ENCODE measurements around the gene TRIP11.
"Not testable (repeated sequence)": the region's sequence is repeated elsewhere in the genome, so short reads cannot be mapped to it uniquely, and the experiment has no call there.

The TRIP11 gene

GRCh38 chr14:92039719-92040430 is at the start of gene TRIP11:
Gene TRIP11 (minus strand): TSS chr14:92040059. CDS start chr14:92039685, 374 bp downstream.
- no peak for TF ChIP-seq CTCF (IDR thresholded peaks at IDR 0.05; ENCODE audit: low read depth, low read length)
- peak; percentile 94 to 95 for DNase-seq (ENCODE audit: low read depth in 2 of 2)
- peak within 1 kb of the TSS; percentile 87 to 92 for H3K4me3 ChIP-seq (replicated peaks in 1 of 2; ENCODE audit: low read depth in 2 of 2, low read length in 2 of 2)

DNA sequence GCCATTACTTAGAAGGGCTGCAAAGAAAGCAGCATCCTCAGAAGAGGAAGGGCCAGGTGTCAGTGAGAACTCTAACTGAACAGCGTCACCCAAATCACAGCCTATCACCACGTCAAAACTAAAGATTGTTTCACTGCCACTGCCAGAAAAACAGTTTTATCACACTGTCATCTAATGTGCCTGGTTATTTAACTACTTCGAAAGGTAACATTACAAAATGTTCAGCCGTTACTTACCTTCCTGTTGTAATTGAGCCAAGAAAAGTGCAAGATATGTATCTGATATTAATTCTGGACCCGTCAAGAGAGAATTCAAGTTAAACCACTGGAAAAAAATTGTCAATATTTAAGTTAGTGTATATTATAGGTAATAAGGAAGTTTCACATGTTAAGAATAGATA is 48.6 kb upstream of the TRIP11 start:
- DNase-seq (ENCODE audit: low read depth in 2 of 2), result no peak
- TF ChIP-seq CTCF (IDR thresholded peaks at IDR 0.05; ENCODE audit: low read depth, low read length), result no peak
- H3K4me3 ChIP-seq (replicated peaks in 1 of 2; ENCODE audit: low read depth in 2 of 2, low read length in 2 of 2), result no peak overlapping the region

DNA sequence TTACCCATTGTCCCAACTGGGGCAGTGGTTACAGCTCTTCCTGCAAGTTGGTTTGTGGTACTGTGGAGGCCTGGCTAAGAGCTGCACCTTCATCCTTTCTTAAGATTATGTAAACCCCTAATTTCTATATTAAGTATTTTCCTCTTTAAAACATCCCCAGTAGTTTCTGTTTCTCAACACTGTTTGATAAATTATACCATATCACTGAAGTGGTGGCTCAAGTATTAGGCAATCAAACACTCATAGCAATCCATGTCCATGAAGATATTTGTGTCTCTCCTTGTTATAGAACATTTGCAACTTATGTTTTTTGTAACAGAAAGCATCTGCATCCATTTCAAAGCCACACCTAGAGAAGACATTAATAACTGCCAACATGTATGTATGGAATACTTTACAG is 34.7 kb upstream of the TRIP11 start:
- no peak overlapping the region for H3K4me3 ChIP-seq (replicated peaks in 1 of 2; ENCODE audit: low read depth in 2 of 2, low read length in 2 of 2)
- DNase-seq (ENCODE audit: low read depth in 2 of 2), result peak in 1 of 2 donors; percentile 5
- no peak for TF ChIP-seq CTCF (IDR thresholded peaks at IDR 0.05; ENCODE audit: low read depth, low read length)

- no peak for DNase-seq (ENCODE audit: low read depth in 2 of 2)
- no peak overlapping the region for H3K4me3 ChIP-seq (replicated peaks in 1 of 2; ENCODE audit: low read depth in 2 of 2, low read length in 2 of 2)
- no peak for TF ChIP-seq CTCF (IDR thresholded peaks at IDR 0.05; ENCODE audit: low read depth, low read length)
These were observed 18.4 kb upstream of the TRIP11 start for GRCh38 chr14:92058006-92058917.

- no peak for TF ChIP-seq CTCF (IDR thresholded peaks at IDR 0.05; ENCODE audit: low read depth, low read length)
- no peak overlapping the region for H3K4me3 ChIP-seq (replicated peaks in 1 of 2; ENCODE audit: low read depth in 2 of 2, low read length in 2 of 2)
- no peak for DNase-seq (ENCODE audit: low read depth in 2 of 2)
These were observed 9.9 kb upstream of the TRIP11 start for GRCh38 chr14:92049781-92050180.

DNA sequence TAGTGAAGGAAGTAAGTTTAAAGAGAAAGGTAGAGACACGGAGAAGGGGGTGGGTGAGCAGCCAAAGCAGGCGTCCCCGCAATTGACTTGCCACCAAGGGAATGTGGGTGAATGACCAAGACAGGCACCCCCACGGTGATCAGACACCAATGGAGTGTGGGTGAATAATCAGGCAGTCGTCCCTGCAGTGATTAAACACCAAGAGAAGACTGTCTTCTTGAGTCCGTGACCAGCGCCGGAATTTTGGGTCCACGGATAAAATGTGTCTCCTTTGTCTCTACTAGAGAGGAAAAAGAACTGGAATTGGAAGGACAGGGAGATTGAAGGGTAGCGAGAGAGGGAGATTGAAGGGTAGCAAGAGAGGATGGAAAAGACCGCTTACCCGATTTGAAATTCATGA is 9.4 kb upstream of the TRIP11 start:
- not testable (repeated sequence) for H3K4me3 ChIP-seq (replicated peaks in 1 of 2; ENCODE audit: low read depth in 2 of 2, low read length in 2 of 2); DNase-seq (ENCODE audit: low read depth in 2 of 2)

- not testable (repeated sequence) for DNase-seq (ENCODE audit: low read depth in 2 of 2); H3K4me3 ChIP-seq (replicated peaks in 1 of 2; ENCODE audit: low read depth in 2 of 2, low read length in 2 of 2)
These were observed 6.0 kb upstream of the TRIP11 start for GRCh38 chr14:92045904-92046303.

- DNase-seq (ENCODE audit: low read depth in 2 of 2); H3K4me3 ChIP-seq (replicated peaks in 1 of 2; ENCODE audit: low read depth in 2 of 2, low read length in 2 of 2): not testable (repeated sequence)
These were observed 1.9 kb upstream of the TRIP11 start for GRCh38 chr14:92041766-92042165.
